Tibial artery (tissue), 4 donors: ENCODE measurements around the gene LYRM4.

ENCODE experiments used
- DNase-seq, 2 donors: peaks; one replicate each; pipeline ENCODE4 v3.0.0-alpha.2; 2019
- H3K27ac ChIP-seq, 2 donors: fragments of 200-600 bp; sonication (generic) in 1 of 2; 1 replicate in 1 of 2; 2 replicates in 1 of 2; pipeline ENCODE4 v1.5.1; 2018 to 2019; ENCODE audit warnings: mild to moderate bottlenecking in 1 of 2
- H3K27me3 ChIP-seq, 2 donors: fragments of 200-600 bp; sonication (generic) in 1 of 2; one replicate each; pipeline versions ENCODE4 v1.5.1 to v1.6.0; 2016 to 2019
- H3K36me3 ChIP-seq, 3 donors: fragments of 200-600 bp; sonication (generic) in 2 of 3; one replicate each; pipeline ENCODE4 v1.5.1; 2016 to 2019; ENCODE audit warnings: mild to moderate bottlenecking in 2 of 3
- H3K4me1 ChIP-seq, 4 donors: fragments of 200-600 bp; sonication (generic) in 2 of 4; 1 replicate in 3 of 4; 2 replicates in 1 of 4; pipeline ENCODE4 v1.5.1; 2016 to 2019
- H3K4me3 ChIP-seq, 2 donors: fragments of 200-600 bp; sonication (generic) in 1 of 2; 1 replicate in 1 of 2; 2 replicates in 1 of 2; pipeline ENCODE4 v1.5.1; 2018 to 2019; ENCODE audit warnings: mild to moderate bottlenecking in 2 of 2
- H3K9me3 ChIP-seq, 3 donors: fragments of 200-600 bp; sonication (generic) in 1 of 3; one replicate each; pipeline ENCODE4 v1.5.1; 2016 to 2019
- intact Hi-C: fragments of 100-400 bp; cut with DNase I; formaldehyde crosslinking; loops from one replicate; pipeline ENCODE4 v1.15.0; 2023; ENCODE audit warnings: low total_unique reads
- TF ChIP-seq, protein P1 (sequence below), 2 experiments: fragments of 200-600 bp in 1 of 2; fragments of 450-650 bp in 1 of 2; IDR thresholded peaks; one replicate each; pipeline ENCODE4 v1.5.1; 2017 to 2019; ENCODE audit warnings: antibody characterized with exemption in 2 of 2, mild to moderate bottlenecking in 1 of 2, moderate library complexity in 1 of 2

Gene LYRM4

DNA sequence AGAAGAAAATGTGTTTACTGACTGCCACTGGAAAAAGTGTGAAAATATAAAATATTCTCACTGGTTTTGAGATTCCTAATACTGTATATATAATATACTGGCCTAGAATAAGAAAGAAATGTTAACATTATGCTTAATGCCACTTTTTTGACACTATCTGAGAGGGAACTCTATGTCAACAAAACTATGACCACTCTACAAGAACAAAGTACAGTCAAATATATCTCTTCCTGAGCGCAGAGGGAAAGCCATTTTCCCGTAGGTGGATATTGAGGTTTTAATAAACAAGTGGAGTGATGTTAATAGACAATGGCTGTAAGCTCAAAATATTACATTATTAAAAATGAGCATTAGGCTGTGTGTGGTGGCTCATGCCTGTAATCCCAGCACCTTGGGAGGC is 24.9 kb downstream of the LYRM4 start:
- Histone ChIP-seq H3K4me1 (peaks cover 0 to 17% (median 9%) of the 10 kb centered on the region in 4 donors), H3K27me3 (no peaks in the 10 kb centered on the region), H3K27ac (no peak overlapping the region), H3K36me3 (peaks cover 0 to 16% (median 9%) of the 10 kb centered on the region in 3 donors), H3K4me3 (no peak overlapping the region), H3K9me3 (no peaks in the 10 kb centered on the region)
- no peak for DNase-seq
- TF ChIP-seq, protein P1, sequence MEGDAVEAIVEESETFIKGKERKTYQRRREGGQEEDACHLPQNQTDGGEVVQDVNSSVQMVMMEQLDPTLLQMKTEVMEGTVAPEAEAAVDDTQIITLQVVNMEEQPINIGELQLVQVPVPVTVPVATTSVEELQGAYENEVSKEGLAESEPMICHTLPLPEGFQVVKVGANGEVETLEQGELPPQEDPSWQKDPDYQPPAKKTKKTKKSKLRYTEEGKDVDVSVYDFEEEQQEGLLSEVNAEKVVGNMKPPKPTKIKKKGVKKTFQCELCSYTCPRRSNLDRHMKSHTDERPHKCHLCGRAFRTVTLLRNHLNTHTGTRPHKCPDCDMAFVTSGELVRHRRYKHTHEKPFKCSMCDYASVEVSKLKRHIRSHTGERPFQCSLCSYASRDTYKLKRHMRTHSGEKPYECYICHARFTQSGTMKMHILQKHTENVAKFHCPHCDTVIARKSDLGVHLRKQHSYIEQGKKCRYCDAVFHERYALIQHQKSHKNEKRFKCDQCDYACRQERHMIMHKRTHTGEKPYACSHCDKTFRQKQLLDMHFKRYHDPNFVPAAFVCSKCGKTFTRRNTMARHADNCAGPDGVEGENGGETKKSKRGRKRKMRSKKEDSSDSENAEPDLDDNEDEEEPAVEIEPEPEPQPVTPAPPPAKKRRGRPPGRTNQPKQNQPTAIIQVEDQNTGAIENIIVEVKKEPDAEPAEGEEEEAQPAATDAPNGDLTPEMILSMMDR (IDR thresholded peaks at IDR 0.05) = no peak
- intact Hi-C loops = no loop called here

DNA sequence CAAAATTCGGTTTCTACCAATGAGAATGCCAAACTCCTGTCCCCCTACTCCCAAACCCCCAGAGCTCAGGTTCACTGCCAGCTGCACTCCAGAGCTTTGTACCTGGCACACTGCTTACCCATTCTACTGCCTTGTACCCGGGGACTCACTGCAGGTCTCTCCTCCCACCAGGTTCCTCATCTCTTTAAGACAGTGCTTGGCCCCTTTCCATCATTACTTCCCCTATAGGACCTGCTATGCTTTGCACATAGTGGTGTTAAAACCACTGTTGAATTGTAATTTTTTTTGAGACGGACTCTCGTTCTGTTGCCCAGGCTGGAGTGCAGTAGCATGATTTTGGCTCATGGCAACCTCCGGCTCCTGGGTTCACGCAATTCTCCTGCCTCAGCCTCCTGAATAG is 25.9 kb downstream of the LYRM4 start:
- Histone ChIP-seq H3K27me3 (no peaks in the 10 kb centered on the region), H3K4me3 (no peak overlapping the region), H3K4me1 (peaks cover 0 to 17% (median 9%) of the 10 kb centered on the region in 4 donors), H3K36me3 (peaks cover 0 to 8% (median 6%) of the 10 kb centered on the region in 3 donors), H3K27ac (no peak overlapping the region), H3K9me3 (no peaks in the 10 kb centered on the region)
- DNase-seq = no peak
- intact Hi-C loops = no loop called here
- TF ChIP-seq, protein P1 (IDR thresholded peaks at IDR 0.05) = no peak

DNA sequence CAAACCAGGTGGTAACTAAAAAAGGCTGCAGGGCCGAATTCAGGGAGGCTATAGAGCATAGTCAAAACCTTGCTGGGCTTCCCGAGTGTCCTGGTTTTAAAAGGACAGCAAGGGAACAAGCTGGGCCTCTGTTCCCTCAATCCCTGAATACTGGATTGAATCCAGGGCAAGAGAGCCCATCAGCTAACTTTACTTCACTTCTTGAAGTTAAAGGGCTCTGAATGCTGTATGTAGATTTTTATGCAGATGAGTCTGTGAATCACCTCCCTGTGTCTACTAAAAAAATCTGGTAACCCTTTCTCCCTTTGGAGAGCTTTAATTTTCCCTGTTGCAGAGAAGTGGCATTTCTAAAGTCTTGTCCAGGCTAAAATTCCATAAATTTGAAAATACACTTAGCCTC is 29.5 kb downstream of the LYRM4 start:
- H3K4me3 ChIP-seq = no peak overlapping the region
- peak overlapping the region in 1 of 2 donors; percentile 25 for H3K27ac ChIP-seq

DNA sequence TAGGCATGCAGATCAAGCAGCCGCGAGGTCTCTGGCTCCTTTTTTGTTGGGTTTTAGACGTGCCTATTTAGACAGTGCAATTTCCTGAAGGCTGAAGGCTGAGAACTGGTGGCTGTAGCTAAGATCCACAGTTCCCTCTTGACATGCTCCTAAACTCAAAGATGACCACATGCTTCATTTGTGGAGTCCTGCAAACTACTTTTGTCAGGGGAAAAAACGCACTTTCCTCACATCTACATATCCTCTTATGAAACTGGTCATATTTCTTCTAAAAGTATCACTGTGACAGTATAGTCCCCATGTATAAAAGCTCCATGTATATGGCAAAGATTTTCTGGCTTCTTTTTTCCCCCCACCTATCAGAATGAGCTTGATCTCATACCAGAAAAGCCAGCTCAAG is 30.7 kb downstream of the LYRM4 start:
- intact Hi-C loops = no loop called here

More for the DNA sequence above, 29.5 kb downstream of the LYRM4 start:
- TF ChIP-seq, protein P1 (IDR thresholded peaks at IDR 0.05) = no peak
- Histone ChIP-seq H3K9me3 (no peaks in the 10 kb centered on the region), H3K4me1 (peaks cover 0 to 17% (median 9%) of the 10 kb centered on the region in 4 donors), H3K36me3 (peaks cover 0 to 3% (median 0%) of the 10 kb centered on the region in 3 donors), H3K27me3 (no peaks in the 10 kb centered on the region)
- no peak for DNase-seq
- intact Hi-C loops = no loop called here

DNA sequence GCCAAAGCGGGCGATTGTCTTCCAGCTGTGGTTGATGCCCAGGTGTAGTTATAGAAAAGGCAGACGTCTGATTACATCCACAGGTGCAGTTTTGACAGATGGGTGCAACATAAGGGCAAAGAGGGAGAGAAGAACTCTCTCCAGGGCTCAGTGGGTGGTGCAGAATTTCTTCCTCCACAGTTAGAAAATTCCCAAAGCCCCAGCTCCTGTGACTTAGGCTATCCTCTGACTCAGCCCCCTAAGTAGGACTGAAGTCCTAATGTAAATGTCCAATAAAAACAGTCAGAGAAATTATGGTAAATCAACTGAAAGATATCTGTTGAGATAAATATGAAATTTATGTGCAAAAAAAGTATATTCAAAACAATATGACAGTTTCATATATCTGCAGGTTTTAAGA is 31.4 kb downstream of the LYRM4 start:
- intact Hi-C loops = no loop called here
- H3K9me3 ChIP-seq = no peaks in the 10 kb centered on the region

More for the DNA sequence above, 30.7 kb downstream of the LYRM4 start:
- H3K4me1 ChIP-seq = peaks cover 0 to 17% (median 9%) of the 10 kb centered on the region in 4 donors
- no peak overlapping the region for H3K27ac ChIP-seq
- no peaks in the 10 kb centered on the region for H3K36me3 ChIP-seq
- TF ChIP-seq, protein P1 (IDR thresholded peaks at IDR 0.05) = no peak
- no peaks in the 10 kb centered on the region for H3K9me3 ChIP-seq
- H3K4me3 ChIP-seq = no peak overlapping the region
- no peak for DNase-seq
- H3K27me3 ChIP-seq = no peaks in the 10 kb centered on the region

More for the DNA sequence above, 31.4 kb downstream of the LYRM4 start:
- H3K27ac ChIP-seq = no peak overlapping the region
- peaks cover 0 to 17% (median 9%) of the 10 kb centered on the region in 4 donors for H3K4me1 ChIP-seq
- no peaks in the 10 kb centered on the region for H3K27me3 ChIP-seq
- H3K4me3 ChIP-seq = no peak overlapping the region
- TF ChIP-seq, protein P1 (IDR thresholded peaks at IDR 0.05) = no peak
- no peak for DNase-seq
- no peaks in the 10 kb centered on the region for H3K36me3 ChIP-seq
